Transverse colon (tissue), 3 donors: ENCODE results near the gene MPDZ.

Experiments
- POLR2A ChIP-seq: fragments of 450-650 bp; IDR thresholded peaks from one replicate; pipeline ENCODE4 v1.6.1; 2016; ENCODE audit warnings: antibody characterized with exemption, mild to moderate bottlenecking, moderate library complexity
- TF ChIP-seq, protein P1 (sequence below), 5 experiments: fragments of 200-600 bp in 3 of 5; fragments of 450-650 bp in 2 of 5; sonication (generic) in 3 of 5; IDR thresholded peaks; 1 replicate in 2 of 5; 2 replicates in 3 of 5; pipeline ENCODE4 v1.5.1; 2016 to 2017; ENCODE audit warnings: antibody characterized with exemption in 5 of 5, inconsistent platforms in 3 of 5, mild to moderate bottlenecking in 2 of 5, moderate library complexity in 1 of 5

DNA sequence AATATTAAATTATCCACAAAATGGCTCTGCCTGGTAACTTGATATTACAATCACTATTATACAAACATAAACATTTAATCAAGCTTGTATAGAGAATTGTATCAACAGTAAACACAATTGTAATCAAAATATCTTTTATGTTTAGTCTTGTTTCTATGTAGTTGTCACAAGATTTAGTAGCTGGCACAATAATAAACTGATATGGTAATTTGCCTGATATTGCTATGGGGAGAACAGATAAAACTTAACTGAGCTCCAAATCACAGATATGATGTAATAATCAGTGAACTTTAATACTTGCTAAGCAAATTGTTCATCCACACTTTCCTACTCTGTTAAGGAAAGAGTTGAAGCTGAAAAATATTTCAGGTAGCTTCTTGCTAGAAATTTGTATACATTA is 189.8 kb downstream of the MPDZ start:
- TF ChIP-seq, protein P1, sequence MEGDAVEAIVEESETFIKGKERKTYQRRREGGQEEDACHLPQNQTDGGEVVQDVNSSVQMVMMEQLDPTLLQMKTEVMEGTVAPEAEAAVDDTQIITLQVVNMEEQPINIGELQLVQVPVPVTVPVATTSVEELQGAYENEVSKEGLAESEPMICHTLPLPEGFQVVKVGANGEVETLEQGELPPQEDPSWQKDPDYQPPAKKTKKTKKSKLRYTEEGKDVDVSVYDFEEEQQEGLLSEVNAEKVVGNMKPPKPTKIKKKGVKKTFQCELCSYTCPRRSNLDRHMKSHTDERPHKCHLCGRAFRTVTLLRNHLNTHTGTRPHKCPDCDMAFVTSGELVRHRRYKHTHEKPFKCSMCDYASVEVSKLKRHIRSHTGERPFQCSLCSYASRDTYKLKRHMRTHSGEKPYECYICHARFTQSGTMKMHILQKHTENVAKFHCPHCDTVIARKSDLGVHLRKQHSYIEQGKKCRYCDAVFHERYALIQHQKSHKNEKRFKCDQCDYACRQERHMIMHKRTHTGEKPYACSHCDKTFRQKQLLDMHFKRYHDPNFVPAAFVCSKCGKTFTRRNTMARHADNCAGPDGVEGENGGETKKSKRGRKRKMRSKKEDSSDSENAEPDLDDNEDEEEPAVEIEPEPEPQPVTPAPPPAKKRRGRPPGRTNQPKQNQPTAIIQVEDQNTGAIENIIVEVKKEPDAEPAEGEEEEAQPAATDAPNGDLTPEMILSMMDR (IDR thresholded peaks at IDR 0.05): no peak
- no peak for TF ChIP-seq POLR2A
